GM12892 (cell line): ENCODE results near the gene VWA2.

Source experiments
- POLR2A ChIP-seq: IDR thresholded peaks from 2 replicates; pipeline ENCODE4 v1.6.1; 2011; ENCODE audit warnings: low read depth, low read length, control low read depth
- POLR2AphosphoS5 ChIP-seq: IDR thresholded peaks from 2 replicates; pipeline ENCODE4 v1.6.1; 2011; ENCODE audit warnings: low read depth, low read length, control low read depth
- TAF1 ChIP-seq: IDR thresholded peaks from 2 replicates; pipeline ENCODE4 v1.6.1; 2011; ENCODE audit warnings: low read depth, mild to moderate bottlenecking, control low read depth, low read length, borderline replicate concordance

DNA sequence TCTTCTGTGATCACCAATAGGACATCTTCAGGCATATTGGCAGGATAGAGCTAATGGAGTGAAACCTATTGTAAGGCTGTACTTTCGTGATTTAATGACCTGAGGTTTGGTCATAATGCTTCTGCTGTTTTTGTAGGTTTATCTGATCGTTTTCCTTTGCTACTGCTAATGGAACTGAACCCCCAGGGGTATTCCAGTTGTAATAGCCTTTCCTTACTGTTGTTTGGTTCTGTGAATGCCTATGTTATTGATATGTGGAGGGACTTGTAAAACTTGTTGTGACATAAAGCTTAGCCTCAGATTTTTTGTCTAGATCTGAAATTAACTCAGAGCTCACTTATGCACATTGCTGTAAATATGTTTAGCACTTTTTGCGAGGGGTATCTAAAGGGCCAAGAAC, 10.9 kb upstream of the VWA2 start:
- TF ChIP-seq POLR2AphosphoS5 (no peak), TAF1 (no peak), POLR2A (no peak)
